GM20431 (cell line): ENCODE data around the gene KCNQ2.
"Not testable (repeated sequence)": the region's sequence is repeated elsewhere in the genome, so short reads cannot be mapped to it uniquely, and the experiment has no call there.

ENCODE experiments used
- in situ Hi-C: fragments of 300-500 bp; cut with MseI, MboI; formaldehyde crosslinking; loops from one replicate; pipeline ENCODE4 v1.15.0; 2020; ENCODE audit warnings: low sequenced_read_pairs; ENCODE audit not compliant: unreplicated experiment

KCNQ2 gene

DNA sequence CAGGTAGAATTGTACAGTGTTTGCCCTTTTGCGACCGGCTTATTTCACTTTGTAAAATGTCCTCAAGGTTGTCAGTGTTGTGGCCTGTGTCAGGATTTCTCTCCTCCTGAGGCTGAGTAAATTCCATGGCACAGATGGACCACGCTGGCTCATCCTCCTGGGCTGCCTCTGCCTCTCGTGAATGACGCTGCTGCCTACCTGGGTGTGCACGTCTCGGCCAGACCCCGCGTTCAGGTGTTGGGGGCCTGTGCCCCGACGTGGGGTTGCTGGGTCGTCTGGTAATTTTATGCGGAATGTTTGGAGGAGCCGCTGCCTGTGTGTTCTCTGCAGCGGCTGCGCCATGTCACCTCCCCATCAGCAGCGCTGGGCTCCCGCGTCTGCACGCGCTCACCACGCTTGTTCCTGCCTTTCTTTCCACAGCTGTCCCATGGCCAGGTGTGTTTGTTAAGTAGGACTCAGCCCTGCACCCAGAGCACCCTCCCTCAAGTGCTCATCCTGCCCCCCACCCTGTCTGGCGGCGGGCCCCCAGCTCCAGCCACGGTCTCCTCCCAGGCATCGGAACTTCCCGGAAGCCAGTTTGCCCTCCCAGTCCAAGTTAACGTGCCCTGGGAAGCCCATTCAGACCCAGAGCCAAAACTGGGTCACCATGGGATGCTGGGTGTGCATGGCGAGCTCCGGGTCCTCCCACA, 75.2 kb downstream of the KCNQ2 start:
- in situ Hi-C loops = no loop called here

DNA sequence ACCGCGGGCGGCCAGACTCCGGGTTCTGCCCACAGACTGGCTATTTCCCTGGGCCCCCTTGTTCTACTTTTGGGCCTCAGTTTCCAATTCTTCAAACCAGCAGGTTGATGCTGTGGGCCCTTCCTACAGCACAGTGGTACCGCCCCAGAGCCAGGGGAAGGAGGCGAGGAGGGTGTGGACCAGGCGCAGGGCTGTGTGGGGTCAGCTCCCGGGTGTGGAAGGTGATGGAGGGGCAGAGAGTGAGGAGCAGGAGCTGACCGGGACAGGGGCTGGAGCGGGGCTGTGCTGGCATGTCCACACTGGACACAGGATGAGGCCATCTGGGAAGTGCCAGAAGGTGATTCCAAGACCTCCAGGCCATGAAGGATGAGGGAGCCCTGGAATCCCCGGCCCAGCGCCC, 76.2 kb downstream of the KCNQ2 start:
- in situ Hi-C loops = no loop called here

GRCh38 chr20:63395723-63396122, 76.7 kb downstream of the KCNQ2 start:
- in situ Hi-C loops = no loop called here

GRCh38 chr20:63394920-63395455, 77.5 kb downstream of the KCNQ2 start:
- in situ Hi-C loops = no loop called here

GRCh38 chr20:63394069-63394919, 78.2 kb downstream of the KCNQ2 start:
- in situ Hi-C loops = no loop called here

- in situ Hi-C loops = no loop called here
These were observed 78.9 kb downstream of the KCNQ2 start for GRCh38 chr20:63393566-63393965.

DNA sequence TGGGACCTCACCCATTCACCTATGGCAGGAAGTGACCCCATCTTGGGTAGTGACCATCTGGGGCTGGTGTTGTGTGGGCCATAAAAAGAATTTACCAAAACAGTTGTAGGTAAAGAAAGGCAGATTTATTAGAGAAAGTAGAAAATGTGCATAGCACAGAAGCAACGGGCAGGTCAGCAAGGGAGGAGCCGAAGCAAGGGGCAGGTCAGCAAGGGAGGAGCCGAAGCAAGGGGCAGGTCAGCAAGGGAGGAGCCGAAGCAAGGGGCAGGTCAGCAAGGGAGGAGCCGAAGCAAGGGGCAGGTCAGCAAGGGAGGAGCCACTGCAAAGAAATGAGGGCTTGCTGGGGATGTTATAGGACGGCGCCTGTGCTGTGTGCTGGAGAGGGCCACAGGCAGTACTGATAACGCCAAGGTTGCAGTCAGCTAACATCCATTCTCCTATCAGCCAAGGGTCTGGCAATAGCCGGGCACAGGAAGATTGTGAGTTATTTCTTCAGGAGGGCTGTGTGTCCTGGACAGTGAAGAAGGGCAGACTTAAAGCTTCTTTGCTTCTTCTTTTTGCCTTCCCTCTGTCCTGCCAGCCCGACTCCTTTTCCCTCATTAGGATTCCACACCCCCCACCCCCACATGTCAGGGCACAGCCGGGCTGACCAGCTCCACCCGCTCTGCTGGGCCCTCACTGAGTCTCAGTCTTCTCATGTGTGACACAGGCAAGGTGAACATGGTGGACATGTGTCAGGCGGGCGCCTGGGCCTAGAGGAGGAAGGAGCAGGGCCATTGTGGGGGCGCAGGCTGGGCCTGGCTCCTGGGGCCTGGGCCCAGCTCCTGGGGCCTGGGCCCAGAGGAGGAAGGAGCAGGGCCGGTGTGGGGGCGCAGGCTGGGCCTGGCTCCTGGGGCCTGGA, 79.7 kb downstream of the KCNQ2 start:
- in situ Hi-C loops = no loop called here

DNA sequence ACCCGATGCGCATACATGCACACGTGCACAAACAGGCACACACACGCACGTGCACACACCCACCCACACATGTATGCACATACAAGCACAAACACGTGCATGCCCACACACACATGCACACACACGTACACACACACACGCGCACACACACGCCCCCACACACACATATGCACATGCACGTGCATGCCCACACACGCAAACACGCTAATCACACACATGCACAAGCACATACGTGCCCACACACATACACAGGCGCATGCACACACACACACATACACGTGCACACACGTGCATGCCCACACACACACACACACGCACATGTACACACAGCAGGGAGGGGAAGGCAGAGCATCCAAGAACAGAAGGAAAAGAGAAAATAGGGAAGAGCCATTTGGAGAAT, 84.5 kb downstream of the KCNQ2 start:
- in situ Hi-C loops = no loop called here

- in situ Hi-C loops = no loop called here
These were observed 85.1 kb downstream of the KCNQ2 start for GRCh38 chr20:63387393-63387792.

DNA sequence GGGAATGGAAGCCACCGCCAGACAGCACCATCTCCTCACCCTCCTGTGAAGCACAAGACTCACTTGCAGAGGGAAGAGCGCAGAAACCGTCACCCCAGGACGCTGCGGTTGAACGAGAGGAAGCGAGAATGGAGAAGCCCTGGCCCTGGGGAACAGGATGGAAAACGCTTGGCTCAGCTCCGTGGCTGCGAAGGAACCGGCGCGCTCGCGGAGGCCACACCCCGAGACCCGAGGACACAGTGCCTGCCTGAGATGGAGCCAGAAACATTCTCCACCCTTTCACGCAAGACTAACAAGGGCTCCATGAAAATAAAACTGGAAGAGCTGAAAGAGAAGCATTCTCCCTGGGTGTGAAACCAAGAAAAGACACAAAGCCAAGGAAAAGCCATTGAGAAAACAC, 86.0 kb downstream of the KCNQ2 start:
- in situ Hi-C loops = no loop called here

DNA sequence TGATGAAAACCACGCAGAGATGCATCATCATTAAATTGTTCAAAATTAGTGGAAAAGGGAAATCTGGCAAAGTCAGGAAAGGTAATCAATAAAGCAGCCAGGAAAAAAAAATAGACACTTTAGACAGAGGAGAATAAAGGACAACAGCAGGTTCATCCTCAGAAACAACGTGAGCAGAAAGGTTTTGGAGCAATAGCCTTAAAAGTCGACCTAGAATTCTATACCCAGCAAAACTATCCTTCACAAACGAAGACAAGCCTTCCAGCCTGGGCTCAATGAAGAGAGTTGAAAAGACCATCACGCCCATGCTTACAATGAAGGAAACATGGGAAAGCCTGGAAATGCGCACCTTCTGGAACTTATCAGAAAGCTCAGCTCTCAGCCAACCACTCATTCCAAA, 86.6 kb downstream of the KCNQ2 start:
- in situ Hi-C loops = no loop called here

DNA sequence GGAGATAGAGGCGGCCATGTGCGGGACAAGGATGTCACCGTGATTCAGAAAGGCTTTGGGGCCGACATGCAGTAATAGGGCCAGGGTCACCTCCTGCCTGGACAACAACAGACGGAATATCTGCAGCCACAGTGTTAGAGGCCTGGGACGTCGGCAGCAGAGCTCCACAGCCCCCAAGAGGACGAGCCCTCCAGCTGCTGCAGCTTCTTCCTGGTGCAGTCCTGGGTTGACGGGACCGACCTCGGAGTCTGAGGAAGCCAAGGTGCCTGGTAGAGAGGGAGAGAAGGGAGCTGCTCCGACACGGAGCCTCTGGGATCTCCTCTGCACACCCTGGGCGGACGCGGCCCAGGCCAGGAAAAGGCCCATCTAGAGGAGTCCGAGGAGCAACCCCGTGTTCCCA, 88.1 kb downstream of the KCNQ2 start:
- in situ Hi-C loops = no loop called here

- in situ Hi-C loops = no loop called here
These were observed 88.9 kb downstream of the KCNQ2 start for GRCh38 chr20:63383556-63383955.

DNA sequence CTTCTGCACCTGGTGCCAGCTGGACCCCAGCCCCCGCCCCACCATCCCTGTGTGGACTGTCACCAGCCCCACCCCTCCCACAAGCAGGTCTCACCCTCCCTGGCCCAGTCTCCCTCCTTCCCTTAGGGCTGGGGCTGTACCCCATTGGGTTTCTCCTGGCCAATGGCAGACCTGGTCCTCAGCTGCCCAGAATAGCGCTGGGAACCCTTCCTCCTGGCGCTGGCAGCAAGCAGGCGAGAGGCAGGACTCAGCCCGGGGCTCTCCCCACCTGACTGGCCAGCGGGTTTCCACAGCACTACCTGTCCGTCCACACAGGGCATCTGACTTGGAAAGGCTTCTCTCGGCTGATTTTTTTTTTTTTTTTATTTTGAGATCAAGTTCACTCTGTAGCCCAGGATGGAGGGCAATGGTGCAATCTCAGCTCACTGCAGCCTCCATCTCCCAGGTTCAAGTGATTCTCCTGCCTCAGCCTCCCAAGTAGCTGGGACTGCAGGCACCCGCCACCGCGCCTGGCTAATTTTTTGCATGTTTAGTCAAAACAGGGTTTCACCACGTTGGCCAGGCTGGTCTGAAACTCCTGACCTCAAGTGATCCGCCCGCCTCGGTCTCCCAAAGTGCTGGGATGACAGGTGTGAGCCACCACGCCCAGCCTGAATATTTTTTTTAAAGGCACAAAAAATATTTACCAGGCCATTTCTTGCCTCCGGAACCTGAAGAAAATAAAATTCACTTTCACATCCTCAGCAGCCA, 89.7 kb downstream of the KCNQ2 start:
- in situ Hi-C loops = no loop called here

DNA sequence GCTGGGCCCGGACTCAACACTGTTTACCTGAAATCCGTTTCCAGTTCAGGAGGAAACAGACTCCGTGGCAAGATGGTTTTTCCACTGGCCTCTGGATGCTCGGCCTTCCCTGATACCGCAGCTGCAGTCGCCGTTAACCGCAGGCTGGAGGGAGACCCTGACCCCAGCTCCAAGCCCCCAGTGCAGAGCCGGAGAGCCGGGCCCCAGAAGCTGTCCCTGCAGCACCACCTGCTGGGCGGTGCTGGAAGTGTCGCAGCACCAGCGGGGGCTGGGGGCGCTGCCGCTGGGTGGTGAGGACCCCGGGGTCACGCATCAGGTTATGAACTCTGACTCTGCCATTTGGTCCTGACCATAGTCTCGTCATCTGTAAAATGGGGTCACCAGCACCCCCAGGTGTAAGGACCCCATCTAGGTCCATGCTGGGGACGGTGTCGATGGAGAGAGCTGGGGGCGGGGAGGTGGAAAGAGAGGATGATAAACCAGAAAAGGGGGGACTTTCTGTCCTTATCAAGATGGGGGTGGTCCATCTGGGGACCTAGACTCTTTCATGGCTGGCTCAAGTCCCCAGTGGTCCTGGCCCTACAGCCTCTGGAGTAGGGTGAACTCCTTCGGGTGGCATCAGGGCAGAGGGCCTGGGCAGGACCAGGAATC, 90.5 kb downstream of the KCNQ2 start:
- in situ Hi-C loops = no loop called here

DNA sequence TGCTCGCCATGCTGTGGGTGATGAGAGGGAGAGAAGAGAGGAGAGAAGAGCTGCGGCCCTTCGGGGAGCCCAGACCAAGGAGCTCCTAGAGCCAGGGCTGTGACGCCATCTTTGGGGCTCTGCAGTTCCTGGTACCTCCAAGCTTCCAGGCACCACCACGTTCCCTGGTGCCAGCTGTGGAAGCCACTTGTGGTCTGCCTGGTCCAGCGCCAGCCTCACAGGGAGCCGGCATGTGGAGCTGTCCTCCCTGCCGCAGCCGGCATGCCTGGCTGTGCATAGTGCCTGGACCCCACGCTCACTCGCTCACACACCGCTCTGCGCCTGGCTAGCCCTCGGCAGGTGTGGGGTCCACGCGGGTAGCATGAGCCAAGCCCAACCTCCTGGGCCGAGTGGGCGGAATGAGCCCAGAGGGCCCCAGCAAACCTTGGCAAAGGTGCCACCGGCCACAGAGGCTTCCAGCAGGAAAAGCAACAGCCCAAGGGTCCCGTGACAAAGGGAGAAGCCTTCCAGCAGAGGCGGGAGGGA, 92.0 kb downstream of the KCNQ2 start:
- in situ Hi-C loops = no loop called here

- in situ Hi-C loops = not testable (repeated sequence)
These were observed 92.6 kb downstream of the KCNQ2 start for GRCh38 chr20:63379872-63380271.

GRCh38 chr20:63379296-63379695, 93.2 kb downstream of the KCNQ2 start:
- in situ Hi-C loops = no loop called here

DNA sequence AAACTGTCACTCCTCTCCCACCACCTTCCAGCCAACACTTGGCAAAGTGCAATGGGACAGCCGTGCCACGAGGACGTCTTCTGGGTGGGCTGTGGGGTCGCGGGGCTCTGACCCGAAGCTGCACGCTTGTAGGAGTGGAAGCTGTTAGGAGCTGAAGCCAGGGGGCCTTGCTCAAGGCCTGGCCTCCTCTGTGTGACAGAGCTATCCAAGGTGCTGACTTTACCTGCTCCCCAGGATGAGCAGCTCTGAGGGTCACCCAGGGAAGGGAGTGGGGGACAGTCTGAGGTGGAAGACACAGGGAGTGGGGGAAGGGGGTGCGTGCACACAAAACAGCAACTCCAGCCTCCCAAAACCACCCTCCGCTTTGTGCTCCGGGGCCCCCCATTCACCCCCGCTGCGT, 93.8 kb downstream of the KCNQ2 start:
- in situ Hi-C loops = no loop called here
